Suprapubic skin (tissue), 4 donors: Measurements from ENCODE around the gene TIMM44. TPM values are rescaled to one million over a fixed set of nuclear protein-coding genes. Genes with fewer than 3 reads are reported as not detected.

Source experiments
- DNase-seq, 2 donors: peaks; one replicate each; pipeline ENCODE4 v3.0.0-alpha.2; 2019; ENCODE audit warnings: low spot score in 2 of 2
- H3K27ac ChIP-seq: fragments of 200-600 bp; sonication (generic); one replicate; pipeline ENCODE4 v1.5.1; 2019
- H3K27me3 ChIP-seq: fragments of 200-600 bp; sonication (generic); one replicate; pipeline ENCODE4 v1.5.1; 2019
- H3K36me3 ChIP-seq: fragments of 200-600 bp; sonication (generic); one replicate; pipeline ENCODE4 v1.5.1; 2019
- H3K4me1 ChIP-seq: fragments of 200-600 bp; sonication (generic); one replicate; pipeline ENCODE4 v1.5.1; 2019
- H3K4me3 ChIP-seq: fragments of 200-600 bp; sonication (generic); one replicate; pipeline ENCODE4 v1.5.1; 2019; ENCODE audit warnings: mild to moderate bottlenecking
- H3K9me3 ChIP-seq: fragments of 200-600 bp; sonication (generic); one replicate; pipeline ENCODE4 v1.5.1; 2019
- EP300 ChIP-seq: sonication (generic); formaldehyde crosslinking; IDR thresholded peaks from one replicate; pipeline ENCODE4 v1.6.1; 2017; ENCODE audit warnings: antibody characterized with exemption
- POLR2A ChIP-seq, 2 donors: fragments of 450-650 bp; IDR thresholded peaks; one replicate each; pipeline ENCODE4 v1.6.1; 2017; ENCODE audit warnings: antibody characterized with exemption in 2 of 2, mild to moderate bottlenecking in 2 of 2, moderate library complexity in 2 of 2
- POLR2AphosphoS5 ChIP-seq, 3 donors: sonication (generic); formaldehyde crosslinking; IDR thresholded peaks; one replicate each; pipeline ENCODE4 v1.6.1; 2017; ENCODE audit warnings: antibody characterized with exemption in 3 of 3
- WGBS: methylation state at CpG from one replicate; pipeline ENCODE4 v1.1.5; 2018; 5-methylcytosine and 5-hydroxymethylcytosine counted together
- total RNA-seq, 4 donors: library from RNA; depleted of rRNA; stranded (reverse); fragments of >200 nt; gene quantifications; one replicate each; pipeline ENCODE4 v1.1.0, GENCODE V29; 2016
- TF ChIP-seq, protein P1 (sequence below), 2 donors: fragments of 200-600 bp in 1 of 2; fragments of 450-650 bp in 1 of 2; sonication (generic) in 1 of 2; IDR thresholded peaks; one replicate each; pipeline ENCODE4 v1.5.1; 2016 to 2019; ENCODE audit warnings: antibody characterized with exemption in 2 of 2, mild to moderate bottlenecking in 1 of 2, moderate library complexity in 1 of 2

The TIMM44 gene
- total RNA-seq, 4 donors from 2014 or later, result 34.6 to 85.1 (median 54.5) TPM

GRCh38 chr19:7912697-7913564 is 30.5 kb downstream of the TIMM44 start:
- TF ChIP-seq POLR2A (IDR thresholded peaks at IDR 0.05) (no peak), EP300 (no peak)
- TF ChIP-seq, protein P1, sequence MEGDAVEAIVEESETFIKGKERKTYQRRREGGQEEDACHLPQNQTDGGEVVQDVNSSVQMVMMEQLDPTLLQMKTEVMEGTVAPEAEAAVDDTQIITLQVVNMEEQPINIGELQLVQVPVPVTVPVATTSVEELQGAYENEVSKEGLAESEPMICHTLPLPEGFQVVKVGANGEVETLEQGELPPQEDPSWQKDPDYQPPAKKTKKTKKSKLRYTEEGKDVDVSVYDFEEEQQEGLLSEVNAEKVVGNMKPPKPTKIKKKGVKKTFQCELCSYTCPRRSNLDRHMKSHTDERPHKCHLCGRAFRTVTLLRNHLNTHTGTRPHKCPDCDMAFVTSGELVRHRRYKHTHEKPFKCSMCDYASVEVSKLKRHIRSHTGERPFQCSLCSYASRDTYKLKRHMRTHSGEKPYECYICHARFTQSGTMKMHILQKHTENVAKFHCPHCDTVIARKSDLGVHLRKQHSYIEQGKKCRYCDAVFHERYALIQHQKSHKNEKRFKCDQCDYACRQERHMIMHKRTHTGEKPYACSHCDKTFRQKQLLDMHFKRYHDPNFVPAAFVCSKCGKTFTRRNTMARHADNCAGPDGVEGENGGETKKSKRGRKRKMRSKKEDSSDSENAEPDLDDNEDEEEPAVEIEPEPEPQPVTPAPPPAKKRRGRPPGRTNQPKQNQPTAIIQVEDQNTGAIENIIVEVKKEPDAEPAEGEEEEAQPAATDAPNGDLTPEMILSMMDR (IDR thresholded peaks at IDR 0.05), result no peak
- H3K4me3 ChIP-seq, result no peak overlapping the region
- 98% methylated on average over 34 of the region's 39 CpGs for WGBS
- peaks cover 42% of the 10 kb centered on the region for H3K4me1 ChIP-seq
- no peak overlapping the region for H3K27ac ChIP-seq
- no peak for DNase-seq
- H3K36me3 ChIP-seq, result peaks cover 46% of the 10 kb centered on the region
- peaks cover 38% of the 10 kb centered on the region for H3K27me3 ChIP-seq
- H3K9me3 ChIP-seq, result no peaks in the 10 kb centered on the region

GRCh38 chr19:7912144-7912696 is 31.2 kb downstream of the TIMM44 start:
- WGBS, result 92% methylated on average over 16 of the region's 31 CpGs
- no peak overlapping the region for H3K27ac ChIP-seq
- DNase-seq, result no peak
- H3K4me1 ChIP-seq, result peaks cover 42% of the 10 kb centered on the region
- no peaks in the 10 kb centered on the region for H3K9me3 ChIP-seq
- no peak overlapping the region for H3K4me3 ChIP-seq
- peaks cover 31% of the 10 kb centered on the region for H3K27me3 ChIP-seq
- H3K36me3 ChIP-seq, result peaks cover 46% of the 10 kb centered on the region
- TF ChIP-seq, protein P1 (IDR thresholded peaks at IDR 0.05), result no peak
- TF ChIP-seq POLR2AphosphoS5 (IDR thresholded peaks at IDR 0.05) (no peak), POLR2A (IDR thresholded peaks at IDR 0.05) (no peak), EP300 (no peak)

DNA sequence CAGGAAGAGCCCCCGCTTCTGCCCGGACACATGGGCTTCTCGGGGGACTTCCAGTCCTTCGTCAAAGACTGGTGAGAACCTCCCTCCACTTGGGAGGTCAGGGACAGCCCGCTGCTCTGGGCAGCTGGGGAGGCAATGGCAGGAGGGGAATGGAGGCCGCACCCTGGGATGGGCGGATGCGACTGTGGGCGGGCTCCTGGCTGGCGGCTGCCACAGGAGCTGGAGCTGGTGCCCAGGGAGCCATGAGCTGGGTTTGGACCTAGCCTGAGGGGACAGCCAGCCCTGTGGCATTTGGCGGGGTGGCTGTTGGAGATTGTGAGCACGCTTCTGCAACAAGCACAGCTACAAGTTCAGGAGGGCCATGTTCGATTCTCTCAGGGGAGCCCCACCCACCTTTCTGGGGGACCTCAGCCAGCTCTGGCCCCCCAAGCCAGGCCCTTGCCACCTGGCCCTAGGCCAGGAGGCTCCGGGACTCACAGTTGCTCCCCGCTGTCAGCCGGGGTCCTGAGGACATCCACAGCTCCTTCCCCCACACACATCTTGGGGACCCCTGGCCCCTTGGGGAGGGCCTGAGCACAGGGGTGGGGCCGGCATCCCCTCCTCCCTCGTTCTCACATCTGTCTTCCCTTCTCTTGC is 31.8 kb downstream of the TIMM44 start:
- peak in 1 of 2 donors; percentile 58 for DNase-seq
- peaks cover 25% of the 10 kb centered on the region for H3K27me3 ChIP-seq
- peaks cover 42% of the 10 kb centered on the region for H3K4me1 ChIP-seq
- H3K36me3 ChIP-seq, result peaks cover 46% of the 10 kb centered on the region
- WGBS, result 90% methylated on average over 2 of the region's 18 CpGs
- H3K27ac ChIP-seq, result no peak overlapping the region
- no peaks in the 10 kb centered on the region for H3K9me3 ChIP-seq
- TF ChIP-seq, protein P1 (IDR thresholded peaks at IDR 0.05), result no peak
- TF ChIP-seq POLR2AphosphoS5 (IDR thresholded peaks at IDR 0.05) (no peak), POLR2A (IDR thresholded peaks at IDR 0.05) (no peak), EP300 (no peak)
- no peak overlapping the region for H3K4me3 ChIP-seq

DNA sequence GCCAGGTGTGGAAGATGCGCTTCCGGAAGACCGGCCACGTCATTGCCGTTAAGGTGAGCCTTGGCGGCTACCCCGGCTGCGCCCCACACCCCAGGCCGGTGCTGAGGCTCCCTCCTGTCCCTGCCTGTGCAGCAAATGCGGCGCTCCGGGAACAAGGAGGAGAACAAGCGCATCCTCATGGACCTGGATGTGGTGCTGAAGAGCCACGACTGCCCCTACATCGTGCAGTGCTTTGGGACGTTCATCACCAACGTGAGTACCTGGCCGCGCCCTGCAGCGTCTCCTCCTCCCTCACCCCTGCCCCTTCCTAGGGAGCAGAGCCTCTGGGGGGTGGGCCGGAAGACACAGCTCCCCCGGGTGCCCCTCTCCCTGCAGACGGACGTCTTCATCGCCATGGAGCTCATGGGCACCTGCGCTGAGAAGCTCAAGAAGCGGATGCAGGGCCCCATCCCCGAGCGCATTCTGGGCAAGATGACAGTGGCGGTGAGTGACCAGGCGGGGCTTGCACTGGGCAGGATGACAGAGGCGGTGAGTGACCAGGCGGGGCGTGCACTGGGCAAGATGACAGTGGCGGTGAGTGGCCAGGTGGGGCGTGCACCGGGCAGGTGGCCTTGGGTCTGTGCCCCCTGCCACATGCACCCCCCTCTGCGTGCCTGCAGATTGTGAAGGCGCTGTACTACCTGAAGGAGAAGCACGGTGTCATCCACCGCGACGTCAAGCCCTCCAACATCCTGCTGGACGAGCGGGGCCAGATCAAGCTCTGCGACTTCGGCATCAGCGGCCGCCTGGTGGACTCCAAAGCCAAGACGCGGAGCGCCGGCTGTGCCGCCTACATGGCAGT is 32.9 kb downstream of the TIMM44 start:
- Histone ChIP-seq H3K36me3 (peaks cover 51% of the 10 kb centered on the region), H3K27ac (no peak overlapping the region), H3K27me3 (peaks cover 14% of the 10 kb centered on the region), H3K4me1 (peaks cover 42% of the 10 kb centered on the region), H3K4me3 (no peak overlapping the region), H3K9me3 (no peaks in the 10 kb centered on the region)
- no peak for TF ChIP-seq POLR2AphosphoS5 (IDR thresholded peaks at IDR 0.05)
- no peak for TF ChIP-seq POLR2A (IDR thresholded peaks at IDR 0.05)
- peak in 1 of 2 donors; percentile 60 for DNase-seq
- WGBS, result 100% methylated on average over 10 of the region's 54 CpGs

- Histone ChIP-seq H3K27me3 (peaks cover 4% of the 10 kb centered on the region), H3K27ac (no peak overlapping the region), H3K4me1 (peaks cover 50% of the 10 kb centered on the region), H3K36me3 (peaks cover 51% of the 10 kb centered on the region), H3K9me3 (no peaks in the 10 kb centered on the region), H3K4me3 (no peak overlapping the region)
- DNase-seq, result peak in 1 of 2 donors; percentile 58
- WGBS, result 91% methylated on average over 12 of the region's 21 CpGs
- TF ChIP-seq EP300 (no peak), POLR2AphosphoS5 (IDR thresholded peaks at IDR 0.05) (no peak), POLR2A (IDR thresholded peaks at IDR 0.05) (no peak)
- TF ChIP-seq, protein P1 (IDR thresholded peaks at IDR 0.05), result no peak
Measured at GRCh38 chr19:7909471-7910067, 33.9 kb downstream of the TIMM44 start.
